Activated CD4-positive, alpha-beta T cell treated with anti-CD3 and anti-CD28 coated beads, Interleukin-2, Interleukin-6, amounts not matched to agents 100 ng/mL and 50 ng/mL, durations not matched to agents 16 hours and 8 hours (primary cell): ENCODE results near the gene TXK.

Experiments
- DNase-seq: peaks from one replicate; pipeline ENCODE4 v3.0.0-alpha.2; 2020

Gene TXK

GRCh38 chr4:48100256-48100655 lies 33.8 kb downstream of the TXK start:
- no peak for DNase-seq

- no peak for DNase-seq
Observed at GRCh38 chr4:48095441-48095840, 38.6 kb downstream of the TXK start.

- peak; percentile 30 for DNase-seq
Observed at GRCh38 chr4:48093991-48094416, 40.0 kb downstream of the TXK start.

- no peak for DNase-seq
Observed at GRCh38 chr4:48090621-48091020, 43.4 kb downstream of the TXK start.

- no peak for DNase-seq
Observed at GRCh38 chr4:48085821-48086589, 48.0 kb downstream of the TXK start.

GRCh38 chr4:48082956-48083355 lies 51.1 kb downstream of the TXK start:
- no peak for DNase-seq

- DNase-seq: no peak
Observed at GRCh38 chr4:48081196-48081595, 52.9 kb downstream of the TXK start.

- DNase-seq: no peak
Observed at GRCh38 chr4:48079972-48080391, 54.1 kb downstream of the TXK start.

GRCh38 chr4:48078862-48079655 lies 55.0 kb downstream of the TXK start:
- DNase-seq: no peak

GRCh38 chr4:48078425-48078824 lies 55.6 kb downstream of the TXK start:
- DNase-seq: no peak

- DNase-seq: no peak
Observed at GRCh38 chr4:48074657-48075056, 59.4 kb downstream of the TXK start.

- no peak for DNase-seq
Observed at GRCh38 chr4:48073567-48074103, 60.4 kb downstream of the TXK start.

- DNase-seq: no peak
Observed at GRCh38 chr4:48071191-48071590, 62.9 kb downstream of the TXK start.

GRCh38 chr4:48069026-48069425 lies 65.0 kb downstream of the TXK start:
- DNase-seq: no peak

- DNase-seq: no peak
Observed at GRCh38 chr4:48068182-48068581, 65.9 kb downstream of the TXK start.

- DNase-seq: no peak
Observed at GRCh38 chr4:48067536-48067935, 66.5 kb downstream of the TXK start.

- peak; percentile 64 for DNase-seq
Observed at GRCh38 chr4:48065587-48066052, 68.4 kb downstream of the TXK start.

- no peak for DNase-seq
Observed at GRCh38 chr4:48064349-48064748, 69.7 kb downstream of the TXK start.

GRCh38 chr4:48058617-48059530 lies 75.2 kb downstream of the TXK start:
- no peak for DNase-seq

GRCh38 chr4:48051078-48051477 lies 83.0 kb downstream of the TXK start:
- DNase-seq: no peak

- no peak for DNase-seq
Observed at GRCh38 chr4:48049483-48049882, 84.6 kb downstream of the TXK start.

GRCh38 chr4:48047896-48048295 lies 86.2 kb downstream of the TXK start:
- DNase-seq: no peak

- peak; percentile 87 for DNase-seq
Observed at GRCh38 chr4:48047421-48047844, 86.6 kb downstream of the TXK start.
